H1 (cell line): ENCODE data around the gene DCAF16. TPM values are rescaled to one million over a fixed set of nuclear protein-coding genes. Genes with fewer than 3 reads are reported as not detected.

Source experiments
- CTCF ChIA-PET: fragments of 300-600 bp; sonication (Branson Sonifier 250); formaldehyde crosslinking; loops from one replicate; lab custom pipeline; 2021; ENCODE audit not compliant: partially characterized antibody; lab: Charles Lee
- POLR2A ChIA-PET: fragments of 300-600 bp; sonication (Branson Sonifier 250); formaldehyde crosslinking; loops from one replicate; lab custom pipeline; 2021; ENCODE audit warnings: inconsistent platforms; ENCODE audit not compliant: partially characterized antibody; lab: Charles Lee
- DNase-seq, 2 experiments: peaks; one replicate each; pipeline versions ENCODE4 v3.0.0 to v3.0.0-alpha.2; 2010 to 2022; ENCODE audit warnings: low spot score in 2 of 2, low read depth in 1 of 2, mixed read lengths in 1 of 2
- FAIRE-seq: peaks from 2 replicates; lab custom pipeline; 2011; peaks lifted over from hg19 to GRCh38; lab: Jason Lieb, UNC
- H2AFZ ChIP-seq: 2 replicates; pipeline ENCODE4 v1.8.1; 2012; ENCODE audit warnings: low read length, inconsistent platforms
- H2AK5ac ChIP-seq: 2 replicates; pipeline ENCODE4 v1.6.1; 2013; ENCODE audit warnings: low read depth, low read length
- H2BK120ac ChIP-seq: replicated peaks from 2 replicates; pipeline ENCODE3; 2013; ENCODE audit warnings: low read depth, low read length, inconsistent platforms
- H2BK12ac ChIP-seq: 2 replicates; pipeline ENCODE4 v1.6.1; 2013; ENCODE audit warnings: low read depth, low read length
- H2BK15ac ChIP-seq: 2 replicates; pipeline ENCODE4 v1.6.1; 2013; ENCODE audit warnings: low read length
- H2BK20ac ChIP-seq: 2 replicates; pipeline ENCODE4 v1.6.1; 2013; ENCODE audit warnings: low read length
- H2BK5ac ChIP-seq: 2 replicates; pipeline ENCODE4 v1.6.1; 2013; ENCODE audit warnings: low read depth, low read length
- H3K14ac ChIP-seq: 2 replicates; pipeline ENCODE4 v1.6.1; 2013; ENCODE audit warnings: inconsistent platforms; ENCODE audit not compliant: insufficient read length
- H3K18ac ChIP-seq: 2 replicates; pipeline ENCODE4 v1.6.1; 2013; ENCODE audit warnings: low read length; ENCODE audit errors: extremely low read depth
- H3K23ac ChIP-seq: 2 replicates; pipeline ENCODE4 v1.6.1; 2013; ENCODE audit warnings: inconsistent platforms; ENCODE audit not compliant: insufficient read length
- H3K23me2 ChIP-seq: 2 replicates; pipeline ENCODE4 v1.6.1; 2013; ENCODE audit warnings: low read depth, low read length
- H3K27ac ChIP-seq: 2 replicates; pipeline ENCODE4 v1.6.1; 2011; ENCODE audit warnings: low read depth, low read length, inconsistent platforms
- H3K27me3 ChIP-seq, 4 experiments: replicated peaks in 1 of 4; 1 replicate in 1 of 4; 2 replicates in 3 of 4; pipeline versions ENCODE4 v1.6.1 to v1.8.1; 2011 to 2013; ENCODE audit warnings: low read length in 3 of 4, mild to moderate bottlenecking in 3 of 4, inconsistent platforms in 2 of 4, mixed read lengths in 2 of 4, moderate library complexity in 1 of 4; ENCODE audit not compliant: control insufficient read depth in 3 of 4, insufficient read depth in 3 of 4; ENCODE audit errors: extremely low read depth in 1 of 4
- H3K36me3 ChIP-seq, 4 experiments: 2 replicates each; pipeline versions ENCODE4 v1.6.1 to v1.8.1; 2011 to 2013; ENCODE audit warnings: mild to moderate bottlenecking in 4 of 4, low read length in 3 of 4, moderate library complexity in 2 of 4, control low read depth in 1 of 4, inconsistent platforms in 1 of 4; ENCODE audit not compliant: insufficient read depth in 4 of 4, control insufficient read depth in 2 of 4
- H3K4ac ChIP-seq: replicated peaks from 2 replicates; pipeline ENCODE3; 2013; ENCODE audit warnings: low read length, low read depth, mixed read lengths, inconsistent platforms; ENCODE audit not compliant: insufficient read length
- H3K4me1 ChIP-seq, 4 experiments: replicated peaks in 1 of 4; 1 replicate in 1 of 4; 2 replicates in 3 of 4; pipeline versions ENCODE4 v1.6.1 to v1.8.1; 2011 to 2013; ENCODE audit warnings: low read length in 3 of 4, inconsistent platforms in 2 of 4, mixed read lengths in 1 of 4; ENCODE audit not compliant: insufficient read depth in 4 of 4, control insufficient read depth in 3 of 4
- H3K4me2 ChIP-seq, 2 experiments: 2 replicates each; pipeline versions ENCODE4 v1.6.1 to v1.8.1; 2011 to 2013; ENCODE audit warnings: low read depth in 2 of 2, low read length in 2 of 2, control low read depth in 1 of 2, inconsistent platforms in 1 of 2, mild to moderate bottlenecking in 1 of 2; ENCODE audit not compliant: insufficient read depth in 1 of 2
- H3K4me3 ChIP-seq, 4 experiments: fragments of 200-600, 300-600 bp in 1 of 4; sonication (generic), shearing (Covaris generic), sonication (Bioruptor Twin) in 1 of 4; 2 replicates each; pipeline versions ENCODE4 v1.5.1 to v1.8.1; 2011 to 2016; ENCODE audit warnings: low read length in 4 of 4, low read depth in 3 of 4, control low read depth in 2 of 4, inconsistent platforms in 2 of 4, mild to moderate bottlenecking in 2 of 4, mixed read lengths in 1 of 4, moderate library complexity in 1 of 4; ENCODE audit not compliant: insufficient read depth in 2 of 4; ENCODE audit errors: extremely low read depth in 1 of 4
- H3K56ac ChIP-seq: replicated peaks from 2 replicates; pipeline ENCODE3; 2013; ENCODE audit warnings: low read depth, mild to moderate bottlenecking, mixed read lengths, low read length, inconsistent platforms; ENCODE audit not compliant: insufficient read length
- H3K79me1 ChIP-seq: 2 replicates; pipeline ENCODE4 v1.6.1; 2013; ENCODE audit warnings: low read depth, low read length, control low read depth
- H3K79me2 ChIP-seq, 2 experiments: 2 replicates each; pipeline versions ENCODE4 v1.6.1 to v1.8.1; 2012 to 2013; ENCODE audit warnings: low read length in 2 of 2, mild to moderate bottlenecking in 2 of 2, inconsistent platforms in 1 of 2; ENCODE audit not compliant: insufficient read depth in 2 of 2, control insufficient read depth in 1 of 2
- H3K9ac ChIP-seq, 4 experiments: replicated peaks in 1 of 4; 1 replicate in 1 of 4; 2 replicates in 3 of 4; pipeline versions ENCODE4 v1.6.1 to v1.8.1; 2011 to 2013; ENCODE audit warnings: low read depth in 3 of 4, low read length in 3 of 4, control low read depth in 2 of 4, mild to moderate bottlenecking in 2 of 4, moderate library complexity in 2 of 4, inconsistent platforms in 1 of 4; ENCODE audit errors: extremely low read depth in 1 of 4
- H3K9me3 ChIP-seq, 2 experiments: 2 replicates each; pipeline versions ENCODE4 v1.6.1 to v1.8.1; 2012 to 2013; ENCODE audit warnings: mild to moderate bottlenecking in 2 of 2, moderate library complexity in 2 of 2, control low read depth in 1 of 2, inconsistent platforms in 1 of 2, low read depth in 1 of 2, low read length in 1 of 2, mixed read lengths in 1 of 2; ENCODE audit not compliant: insufficient read depth in 2 of 2
- H4K20me1 ChIP-seq, 2 experiments: replicated peaks in 1 of 2; 2 replicates each; pipeline versions ENCODE3 to v1.8.1; 2011 to 2013; ENCODE audit warnings: inconsistent platforms in 2 of 2, low read length in 2 of 2, mild to moderate bottlenecking in 1 of 2; ENCODE audit not compliant: insufficient read depth in 2 of 2, control insufficient read depth in 1 of 2
- H4K5ac ChIP-seq: 2 replicates; pipeline ENCODE4 v1.6.1; 2013; ENCODE audit warnings: low read length, low read depth, mixed read lengths, inconsistent platforms; ENCODE audit not compliant: insufficient read length
- H4K8ac ChIP-seq: 2 replicates; pipeline ENCODE4 v1.8.0; 2013; ENCODE audit warnings: mild to moderate bottlenecking, moderate library complexity, low read length, inconsistent platforms; ENCODE audit not compliant: insufficient read depth; ENCODE audit errors: extremely low read depth
- H4K91ac ChIP-seq: replicated peaks from 2 replicates; pipeline ENCODE3; 2013; ENCODE audit warnings: low read length, mixed read lengths, inconsistent platforms; ENCODE audit not compliant: insufficient read length
- EP300 ChIP-seq, 2 experiments: IDR thresholded peaks; 1 replicate in 1 of 2; 2 replicates in 1 of 2; pipeline ENCODE4 v1.6.1; 2011 to 2012; ENCODE audit warnings: low read depth in 2 of 2, low read length in 2 of 2, mild to moderate bottlenecking in 2 of 2, borderline replicate concordance in 1 of 2, inconsistent platforms in 1 of 2, moderate library complexity in 1 of 2
- HDAC2 ChIP-seq, 2 experiments: fragments of 300-600 bp in 1 of 2; sonication (generic) in 1 of 2; IDR thresholded peaks; 2 replicates each; pipeline ENCODE4 v1.6.1; 2011 to 2012; ENCODE audit warnings: low read depth in 2 of 2, low read length in 2 of 2, mild to moderate bottlenecking in 2 of 2, moderate library complexity in 2 of 2, borderline replicate concordance in 1 of 2, inconsistent platforms in 1 of 2
- HDAC6 ChIP-seq: IDR thresholded peaks from one replicate; pipeline ENCODE4 v1.7.1; 2012; ENCODE audit warnings: low read depth, mild to moderate bottlenecking, inconsistent platforms, low read length, moderate library complexity
- KDM5A ChIP-seq: fragments of 200-600 bp; IDR thresholded peaks from 2 replicates; pipeline ENCODE4 v1.7.1; 2012; ENCODE audit warnings: mild to moderate bottlenecking, low read length, inconsistent platforms, mixed read lengths
- POLR2A ChIP-seq, 2 experiments: IDR thresholded peaks; 1 replicate in 1 of 2; 2 replicates in 1 of 2; pipeline ENCODE4 v1.6.1; 2011; ENCODE audit warnings: low read depth in 2 of 2, low read length in 2 of 2, mild to moderate bottlenecking in 2 of 2; ENCODE audit errors: control extremely low read depth in 1 of 2
- WGBS, 2 experiments: shearing (Covaris generic) in 1 of 2; methylation state at CpG; one replicate each; pipeline versions ENCODE4 v1.1.6 to v1.1.7; 2013 to 2015; ENCODE audit warnings: low lambda C conversion rate in 2 of 2, mixed read lengths in 2 of 2, inconsistent platforms in 1 of 2, low coverage in 1 of 2, missing lambda C conversion rate in 1 of 2; ENCODE audit not compliant: insufficient replicate concordance in 2 of 2, insufficient coverage in 1 of 2, insufficient read length in 1 of 2; ENCODE audit errors: extremely low coverage in 1 of 2, missing lambda C conversion rate in 1 of 2; 5-methylcytosine and 5-hydroxymethylcytosine counted together
- polyA plus RNA-seq, 7 experiments: library from polyadenylated mRNA; depleted of rRNA in 3 of 7; stranded (reverse) in 5 of 7; unstranded in 2 of 7; fragments of >200 nt in 5 of 7; fragments of 200-250 nt in 2 of 7; gene quantifications; 1 replicate in 5 of 7; 2 replicates in 1 of 7; 4 replicates in 1 of 7; pipeline versions ENCODE4 v1.2.1 to v1.2.3, GENCODE V29; 2011 to 2013; ENCODE audit warnings: missing spikeins in 2 of 7, mixed read lengths in 2 of 7
- total RNA-seq: library from RNA; stranded (reverse); fragmentation: NEBNext Ultra II Directional; extraction: Animal tissue kit (Norgen Biotek cat#: 25700); gene quantifications from 2 replicates; pipeline ENCODE4 v1.2.1, GENCODE V29; 2021

The DCAF16 gene
- total and polyA plus RNA-seq, 2 of the 8 experiments (the other 6 are each of a cell fraction or from before 2014, with no cell fraction given) = 26.5 to 55.7 TPM

DNA sequence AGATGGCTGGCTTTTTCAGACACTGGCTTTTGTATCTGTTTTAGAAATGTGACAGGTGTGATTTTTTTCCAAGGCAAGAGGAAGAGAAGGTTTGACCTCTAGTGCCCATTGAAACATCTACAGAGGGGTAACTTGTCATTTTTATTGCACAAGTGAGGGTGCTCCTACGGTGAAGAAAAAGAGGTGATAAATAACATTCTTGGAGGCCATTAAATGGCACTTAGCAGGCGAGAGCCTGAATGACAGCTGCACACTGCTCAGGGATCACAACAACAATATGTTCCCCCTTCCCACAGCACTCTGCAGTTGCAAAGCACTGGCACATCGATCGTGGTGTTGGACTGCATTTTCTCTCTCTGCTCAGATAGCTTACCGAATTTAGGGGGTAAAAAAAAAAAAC lies 52.1 kb downstream of the DCAF16 start:
- no peak overlapping the region for H2AK5ac ChIP-seq
- H3K79me2 ChIP-seq = no peaks in the 10 kb centered on the region
- WGBS, 2 experiments = 91% methylated on average over 5 of the region's 5 CpGs; no CpG with 5 or more reads in 1 of the 2 experiments
- DNase-seq (no peak), FAIRE-seq (no peak)
- no peak overlapping the region for H3K23ac ChIP-seq
- no peak overlapping the region for H3K56ac ChIP-seq
- H3K79me1 ChIP-seq = no peaks in the 10 kb centered on the region
- no peak overlapping the region for H4K8ac ChIP-seq
- H3K4me2 ChIP-seq = no peak overlapping the region
- no peak overlapping the region for H2BK120ac ChIP-seq
- no peak overlapping the region for H2BK12ac ChIP-seq
- TF ChIP-seq HDAC6 (no peak), HDAC2 (IDR thresholded peaks at IDR 0.05; ENCODE audit: borderline replicate concordance in 1 of 2, low read depth in 2 of 2, low read length in 2 of 2) (no peak), EP300 (IDR thresholded peaks at IDR 0.05; ENCODE audit: borderline replicate concordance in 1 of 2, low read depth in 2 of 2, low read length in 2 of 2) (no peak), KDM5A (no peak), POLR2A (IDR thresholded peaks at IDR 0.05; ENCODE audit: control extremely low read depth in 1 of 2, low read depth in 2 of 2, low read length in 2 of 2) (no peak)
- no peaks in the 10 kb centered on the region for H3K9me3 ChIP-seq
- H2AFZ ChIP-seq = no peak overlapping the region
- no peaks in the 10 kb centered on the region for H3K36me3 ChIP-seq
- ChIA-PET POLR2A (no interaction called here), CTCF (no interaction called here)
- no peak overlapping the region for H3K9ac ChIP-seq
- no peaks in the 10 kb centered on the region for H3K23me2 ChIP-seq
- no peak overlapping the region for H2BK20ac ChIP-seq
- H4K5ac ChIP-seq = no peak overlapping the region
- no peak overlapping the region for H3K14ac ChIP-seq
- H4K20me1 ChIP-seq = no peaks in the 10 kb centered on the region
- H2BK15ac ChIP-seq = no peak overlapping the region
- no peak overlapping the region for H3K4me3 ChIP-seq
- no peak overlapping the region for H3K4ac ChIP-seq
- no peak overlapping the region for H3K27ac ChIP-seq
- peaks cover 0 to 7% (median 3%) of the 10 kb centered on the region in 4 experiments; a peak in 5 of 7 replicates for H3K4me1 ChIP-seq
- H3K27me3 ChIP-seq = no peaks in the 10 kb centered on the region
- H4K91ac ChIP-seq = no peak overlapping the region
- H3K18ac ChIP-seq = no peak overlapping the region
- H2BK5ac ChIP-seq = no peak overlapping the region
